ENCODE measurements around the gene VGLL4. TPM values are rescaled to one million over a fixed set of nuclear protein-coding genes. Genes with fewer than 3 reads are reported as not detected.

VGLL4 gene
- total RNA-seq, 3 donors from 2014 or later = 42.5 to 51.3 (median 46.4) TPM

GRCh38 chr3:11632564-11632963 is 11.2 kb downstream of the VGLL4 start:
- peaks cover 21% of the 10 kb centered on the region for H3K4me1 ChIP-seq (ENCODE audit: low read depth)
- H3K36me3 ChIP-seq (ENCODE audit: low read depth) = no peaks in the 10 kb centered on the region
- DNase-seq (no peak), ATAC-seq (no peak)
- intact Hi-C loops (cut with DNase I, micrococcal nuclease) = no loop called here
- no peaks in the 10 kb centered on the region for H3K9me3 ChIP-seq
- H3K4me3 ChIP-seq = no peak overlapping the region
- no peak for TF ChIP-seq CTCF (IDR thresholded peaks at IDR 0.05)

DNA sequence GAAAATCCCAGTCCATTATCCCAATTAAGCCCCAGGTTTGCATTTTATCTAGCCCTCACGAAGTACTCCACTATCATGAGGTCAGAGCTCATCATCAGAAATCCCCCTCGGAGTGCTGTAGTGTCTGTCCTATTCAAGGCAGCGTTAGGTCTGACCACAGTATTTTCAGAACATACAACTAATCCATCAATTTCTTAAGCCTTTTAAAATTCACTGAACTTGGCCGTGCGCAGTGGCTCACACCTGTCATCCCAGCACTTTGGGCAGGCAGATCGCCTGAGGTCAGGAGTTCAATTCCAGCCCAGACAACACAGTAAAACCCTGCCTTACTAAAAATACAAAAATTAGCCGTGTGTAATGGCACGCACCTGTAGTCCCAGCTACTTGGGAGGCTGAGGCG is 11.9 kb downstream of the VGLL4 start:
- no peak for TF ChIP-seq CTCF (IDR thresholded peaks at IDR 0.05)
- H3K36me3 ChIP-seq (ENCODE audit: low read depth) = no peaks in the 10 kb centered on the region
- ATAC-seq = no peak
- no peaks in the 10 kb centered on the region for H3K9me3 ChIP-seq
- no peak overlapping the region for H3K4me3 ChIP-seq
- H3K4me1 ChIP-seq (ENCODE audit: low read depth) = peaks cover 19% of the 10 kb centered on the region
- no peak for DNase-seq
- intact Hi-C loops (cut with DNase I, micrococcal nuclease) = no loop called here

DNA sequence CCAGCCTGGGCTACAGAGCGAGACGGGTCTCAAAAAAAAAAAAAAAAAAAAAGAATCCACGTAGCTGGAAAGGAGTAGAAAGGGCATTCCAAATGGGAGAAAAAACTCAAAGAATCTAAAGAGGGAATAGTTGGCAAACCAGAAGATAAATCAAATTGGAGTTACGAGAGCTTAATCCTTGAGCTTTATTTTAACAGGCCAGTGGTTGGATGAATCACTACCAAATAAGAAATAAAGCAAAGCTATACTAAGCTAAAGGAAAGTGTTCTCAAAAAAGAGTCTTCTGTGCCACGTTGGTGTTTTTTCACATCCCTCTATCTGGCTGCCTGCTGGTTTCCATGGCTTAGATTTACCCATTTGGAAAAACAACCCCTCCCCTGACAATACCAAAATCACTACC is 14.0 kb downstream of the VGLL4 start:
- H3K4me3 ChIP-seq = no peak overlapping the region
- TF ChIP-seq CTCF (IDR thresholded peaks at IDR 0.05) = no peak
- intact Hi-C loops (cut with DNase I, micrococcal nuclease) = no loop called here
- H3K4me1 ChIP-seq (ENCODE audit: low read depth) = peaks cover 37% of the 10 kb centered on the region
- H3K36me3 ChIP-seq (ENCODE audit: low read depth) = no peaks in the 10 kb centered on the region
- no peaks in the 10 kb centered on the region for H3K9me3 ChIP-seq
- DNase-seq = no peak
- no peak for ATAC-seq

GRCh38 chr3:11627612-11628011 is 16.1 kb downstream of the VGLL4 start:
- Histone ChIP-seq H3K4me3 (no peak overlapping the region), H3K36me3 (ENCODE audit: low read depth) (no peaks in the 10 kb centered on the region), H3K4me1 (ENCODE audit: low read depth) (peaks cover 48% of the 10 kb centered on the region), H3K9me3 (no peaks in the 10 kb centered on the region)
- DNase-seq (no peak), ATAC-seq (peak; percentile 69)
- no peak for TF ChIP-seq CTCF (IDR thresholded peaks at IDR 0.05)
- intact Hi-C loops (cut with DNase I, micrococcal nuclease) = no loop called here

- peaks cover 56% of the 10 kb centered on the region for H3K4me1 ChIP-seq (ENCODE audit: low read depth)
- H3K36me3 ChIP-seq (ENCODE audit: low read depth) = no peaks in the 10 kb centered on the region
These were observed 17.6 kb downstream of the VGLL4 start for GRCh38 chr3:11626084-11626463.

More at GRCh38 chr3:11626084-11626463, 17.6 kb downstream of the VGLL4 start:
- intact Hi-C loops (cut with DNase I, micrococcal nuclease) = no loop called here
- TF ChIP-seq CTCF (IDR thresholded peaks at IDR 0.05) = no peak
- ATAC-seq (no peak), DNase-seq (no peak)
- Histone ChIP-seq H3K9me3 (no peaks in the 10 kb centered on the region), H3K4me3 (no peak overlapping the region)
